GM19468 (cell line): Measurements from ENCODE around the gene HNRNPH1.

Experiments used
- ATAC-seq: cut with Tn5 transposase; IDR thresholded peaks from one replicate; pipeline ENCODE4 v1.9.1; 2021; ENCODE audit warnings: mild to moderate bottlenecking, moderate library complexity, moderate number of reproducible peaks; ENCODE audit not compliant: unreplicated experiment; ENCODE audit errors: extremely low read depth

Gene HNRNPH1

GRCh38 chr5:179623906-179624741, 653 bp upstream of the HNRNPH1 start:
- ATAC-seq: no peak

DNA sequence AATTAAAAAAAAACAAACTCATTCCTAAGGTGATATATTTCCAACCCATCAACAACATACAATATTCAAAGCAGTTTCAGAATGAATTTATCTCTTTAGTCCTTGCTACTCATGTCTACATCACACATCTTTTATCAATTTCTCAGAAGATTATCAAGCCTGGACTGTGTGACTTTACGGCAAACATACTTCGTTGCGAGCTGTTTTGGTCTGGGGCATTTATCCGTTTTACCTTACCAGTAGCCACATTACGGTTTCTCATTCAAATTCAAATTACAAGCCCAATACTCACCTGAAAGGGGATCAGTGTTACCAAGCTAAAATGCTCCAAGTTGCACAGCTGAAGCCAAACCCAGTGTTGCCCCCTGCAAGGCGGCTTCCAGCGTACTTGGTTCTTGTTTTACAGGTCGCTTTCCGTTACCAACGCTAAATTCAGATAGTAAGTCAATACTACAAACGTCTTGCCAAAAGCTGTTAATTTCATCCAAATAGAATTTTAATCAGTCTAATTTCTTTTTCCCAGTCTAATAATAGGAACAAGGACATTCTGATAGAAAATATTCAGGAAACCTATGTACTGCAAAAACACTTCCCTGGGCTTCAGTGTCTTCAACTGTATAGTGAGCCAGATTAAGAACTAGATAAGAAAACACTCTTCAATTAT, 1.8 kb downstream of the HNRNPH1 start:
- ATAC-seq: no peak

GRCh38 chr5:179620703-179621350, 2.6 kb downstream of the HNRNPH1 start:
- ATAC-seq: no peak

DNA sequence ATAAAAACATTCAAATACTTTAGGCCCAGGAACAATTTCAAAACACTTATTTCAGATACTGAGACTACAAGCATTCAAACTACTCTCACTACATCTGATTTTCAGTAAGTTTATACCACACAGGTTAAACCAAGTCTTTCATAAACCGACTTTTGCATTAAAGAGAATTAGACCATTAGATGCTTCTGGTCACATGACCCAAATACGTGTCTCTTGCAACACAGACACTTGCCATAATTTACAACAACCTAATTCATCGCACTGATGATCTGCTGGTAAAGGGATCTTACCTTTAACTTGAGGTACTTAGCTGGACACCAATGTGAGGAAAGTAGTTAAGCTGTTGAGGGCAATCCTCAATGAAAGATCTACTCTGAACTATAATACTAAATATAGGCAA, 3.2 kb downstream of the HNRNPH1 start:
- ATAC-seq: no peak

DNA sequence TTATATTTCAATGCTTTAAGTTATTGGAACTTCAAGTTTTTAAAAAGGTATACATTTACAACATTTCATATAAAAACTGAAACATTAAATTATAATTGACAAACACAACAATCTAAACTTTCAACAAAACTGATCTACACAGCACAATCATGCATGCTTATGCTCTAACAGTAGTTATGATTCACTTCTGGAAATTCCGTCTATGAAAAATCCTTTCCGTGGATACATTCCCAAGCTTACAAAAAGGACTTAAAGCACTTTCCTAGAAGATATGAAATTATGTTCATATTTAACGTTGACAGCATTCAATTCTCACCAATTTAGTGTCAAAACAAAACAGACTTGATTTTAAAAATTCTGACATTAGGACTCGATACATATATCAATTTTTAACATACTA, 3.7 kb downstream of the HNRNPH1 start:
- ATAC-seq: no peak

GRCh38 chr5:179618923-179619554, 4.4 kb downstream of the HNRNPH1 start:
- ATAC-seq: no peak

DNA sequence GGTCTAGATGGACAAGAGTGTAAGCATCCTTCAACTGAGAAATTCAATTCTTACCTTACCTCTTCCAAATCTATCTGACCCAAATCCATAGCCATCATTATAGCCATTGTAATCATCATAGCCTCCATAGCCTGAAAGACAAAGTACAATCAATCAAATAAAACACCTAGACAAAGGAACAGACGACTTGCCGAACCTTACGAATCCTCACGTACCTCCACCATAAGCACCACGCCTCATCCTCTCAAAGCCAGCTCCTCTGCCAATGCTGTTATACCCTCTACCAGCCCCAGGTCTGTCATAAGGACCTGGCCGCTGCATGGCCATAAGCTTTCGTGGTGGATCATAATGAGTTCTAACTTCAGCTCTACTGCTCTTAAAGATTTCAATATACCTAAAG, 5.5 kb downstream of the HNRNPH1 start:
- ATAC-seq: no peak

GRCh38 chr5:179616002-179616594, 7.4 kb downstream of the HNRNPH1 start:
- ATAC-seq: no peak

DNA sequence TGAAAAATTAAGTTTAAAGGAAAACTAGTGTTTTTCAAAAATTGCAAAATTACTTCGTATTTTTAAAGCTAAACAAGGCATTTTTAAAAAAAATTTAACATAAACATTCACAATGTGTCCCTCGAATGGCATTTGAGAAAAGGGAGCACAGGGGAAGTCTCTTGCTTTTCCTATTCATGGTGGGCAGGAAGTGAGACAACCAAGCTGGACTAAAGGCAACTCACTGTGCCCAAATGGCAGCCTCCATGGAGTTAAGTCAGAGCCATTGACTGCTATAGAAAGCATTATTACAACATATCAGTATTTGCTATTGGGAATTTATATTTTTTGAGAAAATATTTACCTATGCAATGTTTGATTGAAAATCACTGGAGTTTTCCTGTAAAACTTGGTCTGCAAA, 8.3 kb downstream of the HNRNPH1 start:
- ATAC-seq: no peak

GRCh38 chr5:179614745-179615144, 8.7 kb downstream of the HNRNPH1 start:
- ATAC-seq: no peak

DNA sequence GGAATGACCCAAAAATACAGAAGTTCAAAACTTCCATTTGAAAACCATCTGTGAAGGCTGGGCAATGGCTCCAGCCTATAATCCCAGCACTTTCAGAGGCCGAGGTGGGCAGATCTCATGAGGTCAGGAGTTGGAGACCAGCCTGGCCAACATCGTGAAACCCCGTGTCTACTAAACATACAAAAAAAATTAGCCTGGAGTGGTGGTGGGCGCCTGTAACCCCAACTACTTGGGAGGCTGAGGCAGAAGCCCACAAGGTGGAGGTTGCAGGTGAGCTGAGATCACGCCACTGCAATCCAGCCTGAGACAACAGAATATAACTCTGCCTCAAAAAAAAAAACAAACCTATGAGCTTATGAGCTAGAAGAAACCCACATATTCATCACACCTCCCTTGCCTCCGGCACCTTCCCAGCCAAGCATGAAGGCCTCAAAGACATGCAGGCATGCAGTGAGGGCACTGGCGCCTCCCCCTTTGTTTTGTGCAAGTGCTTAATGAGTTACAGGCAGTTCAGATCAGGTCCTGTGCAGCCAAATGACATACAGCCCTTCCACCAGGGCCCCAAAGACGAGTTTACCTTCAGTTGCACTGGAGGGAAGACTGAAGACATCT, 9.9 kb downstream of the HNRNPH1 start:
- ATAC-seq: no peak

- no peak for ATAC-seq
Measured at GRCh38 chr5:179612577-179613459, 10.7 kb downstream of the HNRNPH1 start.

- no peak for ATAC-seq
Measured at GRCh38 chr5:179610903-179611265, 12.6 kb downstream of the HNRNPH1 start.

GRCh38 chr5:179610109-179610902, 13.2 kb downstream of the HNRNPH1 start:
- no peak for ATAC-seq

DNA sequence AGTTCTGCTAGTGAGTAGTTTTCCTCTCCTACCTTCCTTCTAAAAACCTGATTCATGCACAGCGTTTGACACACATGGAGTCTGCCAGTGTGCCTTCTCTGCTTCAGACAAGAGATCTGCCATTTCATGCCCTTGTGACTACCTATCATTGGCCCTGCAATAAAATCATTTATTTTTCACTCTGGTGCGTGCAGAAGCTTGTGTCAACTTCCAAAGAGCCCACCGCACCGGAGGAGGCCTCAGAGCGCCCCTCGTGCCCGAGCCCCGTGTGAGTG, 13.7 kb downstream of the HNRNPH1 start:
- no peak for ATAC-seq

- ATAC-seq: no peak
Measured at GRCh38 chr5:179608131-179608581, 15.3 kb downstream of the HNRNPH1 start.

DNA sequence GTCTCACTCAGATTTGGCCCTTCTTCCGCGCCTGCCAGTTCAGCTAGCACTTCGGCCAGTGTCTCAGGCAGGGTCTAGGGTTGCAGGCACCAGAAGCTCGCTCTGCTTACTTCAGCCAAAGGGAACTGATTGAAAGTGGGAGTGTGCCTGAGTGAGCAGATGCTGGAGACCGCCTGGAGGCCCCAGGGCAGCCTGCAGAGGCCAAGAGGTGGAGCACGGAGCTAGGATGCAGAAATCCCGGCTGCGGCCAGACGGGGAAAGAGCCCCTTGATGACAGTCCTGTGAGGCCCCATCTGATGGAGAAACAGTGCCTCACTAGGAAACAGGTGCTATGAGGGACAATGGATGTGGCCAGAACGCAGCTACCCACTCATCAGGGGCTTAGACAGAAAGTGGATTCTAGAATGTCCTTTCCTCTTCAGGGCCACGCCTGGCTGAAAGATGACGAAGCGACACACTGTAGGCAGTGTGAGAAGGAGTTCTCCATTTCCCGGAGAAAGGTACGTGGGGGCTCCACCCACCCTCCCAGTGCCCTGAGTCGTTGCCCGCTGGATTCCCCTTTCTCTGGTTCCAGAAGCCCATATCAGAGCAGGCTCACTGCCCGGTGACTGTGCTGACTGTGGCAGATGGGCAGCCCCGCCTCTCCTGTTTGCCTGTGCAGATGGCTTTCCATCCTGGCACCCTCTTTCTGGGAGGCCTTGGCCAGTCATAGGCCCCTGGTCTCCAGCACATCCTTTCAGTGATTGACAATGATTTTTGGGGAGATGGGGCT, 16.1 kb downstream of the HNRNPH1 start:
- ATAC-seq: no peak

GRCh38 chr5:179606910-179607159, 16.6 kb downstream of the HNRNPH1 start:
- ATAC-seq: no peak
